ENCODE results near the gene MED31. TPM values are rescaled to one million over a fixed set of nuclear protein-coding genes. Genes with fewer than 3 reads are reported as not detected.
A peak's percentile ranks its signal among the peaks of the same experiment; 100 is the strongest.

The MED31 gene
- total and polyA plus RNA-seq, 2 of the 13 experiments (the other 11 are each of a cell fraction or from before 2014, with no cell fraction given): 19.0 to 20.9 TPM

DNA sequence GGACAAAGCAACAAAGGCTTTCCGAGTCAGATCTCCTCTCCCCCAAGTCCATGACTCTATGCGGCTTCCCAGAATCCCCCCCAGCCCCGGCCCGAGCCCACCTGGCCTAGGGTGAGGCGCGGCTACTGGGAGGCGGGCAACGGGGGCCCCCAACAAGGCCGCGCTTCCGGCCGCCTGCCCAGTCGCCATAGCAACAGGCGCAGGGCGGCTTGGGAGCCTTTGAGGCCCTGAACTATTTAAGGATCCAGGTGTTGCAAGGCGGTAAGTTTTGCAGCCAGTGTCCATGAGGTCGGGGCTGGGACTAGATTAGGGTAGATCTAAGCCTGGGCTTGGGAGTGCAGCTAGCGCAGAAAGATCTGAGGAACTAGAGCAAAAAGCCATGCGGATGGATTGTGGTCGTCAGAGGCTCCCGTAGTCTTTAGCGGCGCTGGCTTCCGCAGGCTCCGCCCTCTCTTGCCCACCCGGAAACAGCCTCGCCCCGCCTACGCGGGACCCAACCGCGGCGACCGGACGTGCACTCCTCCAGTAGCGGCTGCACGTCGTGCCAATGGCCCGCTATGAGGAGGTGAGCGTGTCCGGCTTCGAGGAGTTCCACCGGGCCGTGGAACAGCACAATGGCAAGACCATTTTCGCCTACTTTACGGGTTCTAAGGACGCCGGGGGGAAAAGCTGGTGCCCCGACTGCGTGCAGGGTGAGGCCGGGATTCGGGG lies 10.7 kb downstream of the MED31 start, which contains the start of the genes KIAA0753 and TXNDC17 (continued):
- TF ChIP-seq NFAT5 (CRISPR knock-in tag; IDR thresholded peaks at IDR 0.05) (0 out of 2 replicates have a peak, but pooled peaks have one; percentile 32), TERF1 (CRISPR knock-in tag; IDR thresholded peaks at IDR 0.05) (no peak), ZNF101 (CRISPR knock-in tag; IDR thresholded peaks at IDR 0.05; ENCODE audit: borderline replicate concordance, low read depth) (0 out of 2 replicates have a peak, but pooled peaks have one; percentile 54), POLR2A (IDR thresholded peaks at IDR 0.05; ENCODE audit: insufficient read depth in 1 of 2, low read depth in 2 of 2, low read length in 2 of 2) (peak; percentile 94 to 98), MXI1 (IDR thresholded peaks at IDR 0.05; ENCODE audit: borderline replicate concordance, low read depth, low read length) (peak; percentile 86; the same call in 1 of the 3 replicates), SMAD9 (CRISPR knock-in tag; IDR thresholded peaks at IDR 0.05) (0 out of 2 replicates have a peak, but pooled peaks have one; percentile 65)
- TF ChIP-seq, protein P1, sequence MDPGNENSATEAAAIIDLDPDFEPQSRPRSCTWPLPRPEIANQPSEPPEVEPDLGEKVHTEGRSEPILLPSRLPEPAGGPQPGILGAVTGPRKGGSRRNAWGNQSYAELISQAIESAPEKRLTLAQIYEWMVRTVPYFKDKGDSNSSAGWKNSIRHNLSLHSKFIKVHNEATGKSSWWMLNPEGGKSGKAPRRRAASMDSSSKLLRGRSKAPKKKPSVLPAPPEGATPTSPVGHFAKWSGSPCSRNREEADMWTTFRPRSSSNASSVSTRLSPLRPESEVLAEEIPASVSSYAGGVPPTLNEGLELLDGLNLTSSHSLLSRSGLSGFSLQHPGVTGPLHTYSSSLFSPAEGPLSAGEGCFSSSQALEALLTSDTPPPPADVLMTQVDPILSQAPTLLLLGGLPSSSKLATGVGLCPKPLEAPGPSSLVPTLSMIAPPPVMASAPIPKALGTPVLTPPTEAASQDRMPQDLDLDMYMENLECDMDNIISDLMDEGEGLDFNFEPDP (CRISPR knock-in tag; conservative IDR thresholded peaks at IDR 0.05): no peak
- TF ChIP-seq, protein P2, sequence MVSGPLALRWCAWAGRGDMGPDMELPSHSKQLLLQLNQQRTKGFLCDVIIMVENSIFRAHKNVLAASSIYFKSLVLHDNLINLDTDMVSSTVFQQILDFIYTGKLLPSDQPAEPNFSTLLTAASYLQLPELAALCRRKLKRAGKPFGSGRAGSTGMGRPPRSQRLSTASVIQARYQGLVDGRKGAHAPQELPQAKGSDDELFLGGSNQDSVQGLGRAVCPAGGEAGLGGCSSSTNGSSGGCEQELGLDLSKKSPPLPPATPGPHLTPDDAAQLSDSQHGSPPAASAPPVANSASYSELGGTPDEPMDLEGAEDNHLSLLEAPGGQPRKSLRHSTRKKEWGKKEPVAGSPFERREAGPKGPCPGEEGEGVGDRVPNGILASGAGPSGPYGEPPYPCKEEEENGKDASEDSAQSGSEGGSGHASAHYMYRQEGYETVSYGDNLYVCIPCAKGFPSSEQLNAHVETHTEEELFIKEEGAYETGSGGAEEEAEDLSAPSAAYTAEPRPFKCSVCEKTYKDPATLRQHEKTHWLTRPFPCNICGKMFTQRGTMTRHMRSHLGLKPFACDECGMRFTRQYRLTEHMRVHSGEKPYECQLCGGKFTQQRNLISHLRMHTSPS (CRISPR knock-in tag; IDR thresholded peaks at IDR 0.05; ENCODE audit: low read depth): peak; percentile 47; the same call in 1 of the 2 replicates
- TF ChIP-seq, protein P3, sequence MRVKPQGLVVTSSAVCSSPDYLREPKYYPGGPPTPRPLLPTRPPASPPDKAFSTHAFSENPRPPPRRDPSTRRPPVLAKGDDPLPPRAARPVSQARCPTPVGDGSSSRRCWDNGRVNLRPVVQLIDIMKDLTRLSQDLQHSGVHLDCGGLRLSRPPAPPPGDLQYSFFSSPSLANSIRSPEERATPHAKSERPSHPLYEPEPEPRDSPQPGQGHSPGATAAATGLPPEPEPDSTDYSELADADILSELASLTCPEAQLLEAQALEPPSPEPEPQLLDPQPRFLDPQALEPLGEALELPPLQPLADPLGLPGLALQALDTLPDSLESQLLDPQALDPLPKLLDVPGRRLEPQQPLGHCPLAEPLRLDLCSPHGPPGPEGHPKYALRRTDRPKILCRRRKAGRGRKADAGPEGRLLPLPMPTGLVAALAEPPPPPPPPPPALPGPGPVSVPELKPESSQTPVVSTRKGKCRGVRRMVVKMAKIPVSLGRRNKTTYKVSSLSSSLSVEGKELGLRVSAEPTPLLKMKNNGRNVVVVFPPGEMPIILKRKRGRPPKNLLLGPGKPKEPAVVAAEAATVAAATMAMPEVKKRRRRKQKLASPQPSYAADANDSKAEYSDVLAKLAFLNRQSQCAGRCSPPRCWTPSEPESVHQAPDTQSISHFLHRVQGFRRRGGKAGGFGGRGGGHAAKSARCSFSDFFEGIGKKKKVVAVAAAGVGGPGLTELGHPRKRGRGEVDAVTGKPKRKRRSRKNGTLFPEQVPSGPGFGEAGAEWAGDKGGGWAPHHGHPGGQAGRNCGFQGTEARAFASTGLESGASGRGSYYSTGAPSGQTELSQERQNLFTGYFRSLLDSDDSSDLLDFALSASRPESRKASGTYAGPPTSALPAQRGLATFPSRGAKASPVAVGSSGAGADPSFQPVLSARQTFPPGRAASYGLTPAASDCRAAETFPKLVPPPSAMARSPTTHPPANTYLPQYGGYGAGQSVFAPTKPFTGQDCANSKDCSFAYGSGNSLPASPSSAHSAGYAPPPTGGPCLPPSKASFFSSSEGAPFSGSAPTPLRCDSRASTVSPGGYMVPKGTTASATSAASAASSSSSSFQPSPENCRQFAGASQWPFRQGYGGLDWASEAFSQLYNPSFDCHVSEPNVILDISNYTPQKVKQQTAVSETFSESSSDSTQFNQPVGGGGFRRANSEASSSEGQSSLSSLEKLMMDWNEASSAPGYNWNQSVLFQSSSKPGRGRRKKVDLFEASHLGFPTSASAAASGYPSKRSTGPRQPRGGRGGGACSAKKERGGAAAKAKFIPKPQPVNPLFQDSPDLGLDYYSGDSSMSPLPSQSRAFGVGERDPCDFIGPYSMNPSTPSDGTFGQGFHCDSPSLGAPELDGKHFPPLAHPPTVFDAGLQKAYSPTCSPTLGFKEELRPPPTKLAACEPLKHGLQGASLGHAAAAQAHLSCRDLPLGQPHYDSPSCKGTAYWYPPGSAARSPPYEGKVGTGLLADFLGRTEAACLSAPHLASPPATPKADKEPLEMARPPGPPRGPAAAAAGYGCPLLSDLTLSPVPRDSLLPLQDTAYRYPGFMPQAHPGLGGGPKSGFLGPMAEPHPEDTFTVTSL (CRISPR knock-in tag; IDR thresholded peaks at IDR 0.05; ENCODE audit: borderline replicate concordance): no peak

Data from HepG2 (cell line).